Measurements from ENCODE around the gene ZNF397.

ZNF397 gene

DNA sequence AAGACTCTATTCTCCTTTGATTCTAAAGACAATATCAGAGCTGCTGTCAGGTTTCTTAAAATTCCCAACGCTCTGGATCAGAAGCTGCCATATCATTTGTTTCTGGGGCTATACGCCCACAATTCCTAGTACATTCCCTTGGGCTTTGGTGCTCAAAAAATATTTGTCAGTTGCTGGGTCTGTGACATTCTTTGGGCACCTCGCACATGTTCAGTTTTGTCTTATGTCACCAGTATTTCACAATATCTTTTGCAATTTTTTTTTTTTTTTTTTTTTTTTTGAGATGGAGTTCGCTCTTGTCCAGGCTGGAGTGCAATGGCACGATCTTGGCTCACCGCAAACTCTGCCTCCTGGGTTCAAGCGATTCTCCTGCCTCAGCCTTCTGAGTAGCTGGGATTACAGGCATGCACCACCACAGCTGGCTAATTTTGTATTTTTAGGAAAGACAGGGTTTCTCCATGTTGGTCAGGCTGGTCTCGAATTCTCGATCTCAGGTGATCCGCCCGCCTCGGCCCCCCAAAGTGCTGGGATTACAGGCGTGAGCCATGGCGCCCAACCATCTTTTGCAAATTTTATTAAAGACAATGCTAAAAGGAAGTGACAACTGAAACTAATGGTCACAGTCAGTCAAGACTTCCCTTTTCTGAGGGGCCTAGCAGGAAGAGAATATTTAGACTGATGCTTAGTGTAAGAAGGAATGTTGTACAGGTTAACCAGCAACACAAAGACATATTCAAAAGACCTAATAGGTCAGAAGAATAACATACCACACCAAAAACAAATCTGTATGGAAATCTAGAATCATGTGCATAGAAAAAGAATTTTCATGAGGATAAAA is 6.8 kb downstream of the ZNF397 start:
- DNase-seq = no peak

DNA sequence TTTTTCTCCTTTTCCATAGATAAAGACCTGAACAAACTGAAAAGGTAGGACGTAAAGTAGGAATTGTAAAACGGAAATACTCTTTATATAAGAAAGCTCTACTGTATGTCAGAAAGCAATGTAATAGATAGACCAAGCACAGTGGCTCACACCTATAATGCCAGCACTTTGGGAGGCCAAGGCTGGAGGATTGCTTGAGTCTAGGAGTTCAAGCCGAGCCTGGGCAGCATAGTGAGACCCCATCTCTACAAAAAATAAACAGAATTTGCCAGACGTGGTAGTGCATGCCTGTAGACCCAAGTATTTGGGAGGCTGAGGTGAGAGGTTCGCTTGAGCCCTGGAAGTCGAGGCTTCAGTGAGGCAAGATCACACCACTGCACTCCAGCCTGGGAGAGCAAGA is 7.6 kb downstream of the ZNF397 start:
- no peak for DNase-seq

DNA sequence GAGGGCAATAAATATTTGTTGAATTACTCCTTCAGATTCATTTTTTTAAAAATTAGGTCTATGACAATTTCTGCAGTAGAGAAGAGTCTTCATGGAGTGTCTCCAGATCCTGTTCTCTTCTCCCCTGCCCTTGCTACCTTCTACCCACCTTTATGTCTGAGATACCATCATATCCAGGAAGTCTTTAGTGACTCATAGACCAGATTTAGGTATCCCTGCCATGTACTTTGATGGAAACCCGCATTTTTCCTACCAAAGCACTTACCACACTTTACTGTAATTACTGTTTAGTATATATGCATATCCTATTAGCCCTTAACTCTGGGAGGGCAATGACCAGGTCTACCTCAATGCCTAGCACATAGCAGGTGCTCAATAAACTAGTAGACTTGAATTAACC is 11.6 kb downstream of the ZNF397 start:
- DNase-seq = no peak

DNA sequence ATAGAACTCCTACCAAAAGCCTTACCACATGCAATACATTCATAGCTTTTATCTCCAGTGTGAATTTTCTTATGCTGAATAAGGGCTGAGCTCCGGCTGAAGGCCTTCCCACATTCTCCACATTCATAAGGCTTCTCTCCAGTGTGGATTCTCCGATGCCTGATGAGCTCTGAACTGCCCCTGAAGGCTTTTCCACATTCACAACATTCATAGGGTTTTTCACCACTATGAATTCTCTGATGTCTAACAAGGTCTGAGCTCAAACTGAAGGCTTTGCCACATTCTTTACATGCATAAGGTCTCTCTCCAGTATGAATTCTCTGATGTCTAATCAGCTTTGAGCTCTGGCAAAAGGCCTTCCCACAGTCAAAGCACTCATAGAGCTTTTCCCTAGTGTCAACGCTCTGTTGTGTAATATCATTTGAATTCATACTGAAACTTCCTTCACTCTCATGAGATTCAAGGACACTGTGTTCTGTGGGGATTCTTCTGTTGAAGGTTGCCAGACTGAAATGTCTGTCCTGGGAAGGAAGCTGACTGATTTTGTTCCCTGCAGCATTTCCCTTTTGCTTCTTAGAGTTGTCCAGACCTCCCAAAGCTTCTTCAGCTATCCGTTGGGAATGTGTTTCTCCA is 12.9 kb downstream of the ZNF397 start:
- DNase-seq = no peak

DNA sequence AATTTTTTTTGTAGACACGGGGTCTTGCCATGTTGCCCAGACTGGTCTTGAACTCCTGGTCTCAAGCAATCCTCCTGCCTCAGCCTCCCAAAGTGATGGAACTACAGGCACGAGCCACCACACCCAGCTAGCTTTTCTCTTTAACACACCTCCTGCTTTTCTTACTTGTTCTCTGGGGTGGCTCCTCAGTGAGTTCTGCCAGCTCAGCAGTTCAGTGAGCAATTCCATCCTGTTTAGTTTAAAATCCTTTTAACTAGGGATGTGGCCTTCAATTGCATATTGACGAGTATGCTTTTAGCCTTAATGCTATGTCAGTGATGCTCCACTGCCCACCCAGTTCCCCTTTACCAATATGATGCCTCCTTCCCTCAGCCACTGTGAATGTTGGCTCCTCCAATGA is 16.1 kb downstream of the ZNF397 start:
- no peak for DNase-seq

DNA sequence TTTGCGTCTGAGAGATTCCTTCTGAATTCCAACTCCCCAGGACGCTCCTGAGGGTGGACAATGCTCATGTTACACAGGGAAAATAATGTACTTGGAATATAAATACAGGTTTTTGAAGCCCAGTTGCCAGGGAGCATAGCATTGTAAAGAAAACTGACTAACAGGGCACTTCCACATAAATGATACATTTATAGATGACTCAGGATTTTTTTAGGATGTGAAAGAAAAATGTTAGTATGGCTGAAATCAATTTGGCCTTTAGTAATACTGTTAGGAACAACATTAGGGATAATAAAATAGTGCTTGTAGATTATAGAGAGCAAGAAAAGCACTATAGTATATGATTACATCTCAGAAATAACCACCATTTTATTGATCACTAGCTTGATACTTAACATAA is 23.6 kb downstream of the ZNF397 start:
- no peak for DNase-seq

DNA sequence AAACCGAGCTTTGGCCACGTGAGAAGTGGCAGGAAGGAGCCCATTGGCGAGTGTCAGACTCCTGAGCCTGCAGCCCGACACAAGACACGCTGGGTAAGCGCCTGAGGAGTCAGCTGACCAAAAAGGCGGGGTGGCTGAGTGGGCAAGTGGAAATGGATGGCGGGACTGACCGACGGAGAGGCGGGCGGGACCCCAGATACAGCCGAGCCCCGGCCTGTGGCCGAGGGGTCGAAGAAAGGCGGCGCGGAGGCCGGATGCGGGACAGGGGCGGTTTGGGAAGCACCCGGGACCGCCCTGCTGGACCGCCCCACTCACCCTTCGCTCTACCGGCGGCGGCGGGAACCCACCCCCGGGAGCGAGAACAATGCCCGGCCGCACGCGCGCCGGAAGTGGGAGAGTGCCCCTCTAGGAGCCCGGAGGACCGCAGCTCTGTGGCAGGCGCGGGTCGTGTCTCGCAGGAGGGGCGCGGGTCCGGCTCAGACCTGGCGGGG is 26.4 kb downstream of the ZNF397 start:
- no peak for DNase-seq

DNA sequence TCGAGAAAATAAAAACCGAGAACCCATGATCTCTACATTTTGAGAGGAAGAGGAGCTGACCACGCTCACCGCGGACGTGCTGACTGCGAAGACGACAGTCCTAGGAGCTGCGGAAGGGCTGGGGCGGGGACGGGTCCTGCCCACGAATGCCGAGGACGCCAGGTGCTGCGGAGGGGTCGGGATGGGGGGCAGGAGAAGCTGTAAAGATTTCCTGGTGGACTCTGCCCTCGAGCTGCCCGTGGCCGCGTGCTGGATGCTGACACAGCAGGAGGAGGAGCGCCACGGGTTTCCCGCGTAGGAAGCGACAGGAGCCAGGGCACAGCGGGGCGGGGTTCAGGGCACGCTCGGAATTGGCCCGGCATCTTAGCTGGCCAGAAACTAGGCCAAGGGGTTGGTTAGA is 27.0 kb downstream of the ZNF397 start:
- no peak for DNase-seq

DNA sequence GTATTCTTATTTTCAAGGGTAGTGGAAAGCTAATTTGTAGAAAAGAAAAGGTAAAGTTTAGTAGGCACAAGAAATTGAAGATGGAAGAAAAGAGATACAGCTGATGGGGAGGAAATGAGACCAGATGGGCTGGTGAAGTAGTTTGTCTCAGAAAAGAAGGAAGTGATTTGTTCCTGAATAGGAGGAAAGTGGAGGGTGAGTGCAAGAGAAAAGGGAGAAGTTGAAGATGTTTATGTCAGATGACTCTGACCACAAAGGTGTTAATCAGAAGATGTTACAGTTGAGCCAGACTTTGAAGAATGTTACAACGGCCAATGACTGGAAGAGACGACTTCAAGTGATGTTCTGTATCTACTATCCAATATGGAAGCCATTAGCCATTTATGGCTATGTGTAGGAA is 28.0 kb downstream of the ZNF397 start:
- no peak for DNase-seq

DNA sequence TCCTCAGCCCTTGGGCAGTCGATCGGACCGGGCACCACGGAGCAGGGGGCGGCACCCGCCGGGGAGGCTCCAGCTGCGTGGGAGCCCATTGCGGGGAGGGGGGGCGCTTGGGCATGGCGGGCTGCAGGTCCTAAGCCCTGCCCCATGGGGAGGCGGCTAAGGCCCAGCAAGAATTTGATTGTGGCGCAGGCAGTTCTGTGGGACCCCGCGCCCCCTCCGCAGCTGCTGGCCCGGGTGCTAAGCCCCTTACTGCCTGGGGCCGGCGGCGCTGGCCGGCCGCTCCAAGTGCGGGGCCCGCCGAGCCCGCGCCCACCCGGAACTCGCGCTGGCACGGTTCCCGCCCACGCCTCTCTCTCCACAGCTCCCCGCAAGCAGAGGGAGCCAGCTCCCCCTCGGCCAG is 30.8 kb downstream of the ZNF397 start:
- no peak for DNase-seq

DNA sequence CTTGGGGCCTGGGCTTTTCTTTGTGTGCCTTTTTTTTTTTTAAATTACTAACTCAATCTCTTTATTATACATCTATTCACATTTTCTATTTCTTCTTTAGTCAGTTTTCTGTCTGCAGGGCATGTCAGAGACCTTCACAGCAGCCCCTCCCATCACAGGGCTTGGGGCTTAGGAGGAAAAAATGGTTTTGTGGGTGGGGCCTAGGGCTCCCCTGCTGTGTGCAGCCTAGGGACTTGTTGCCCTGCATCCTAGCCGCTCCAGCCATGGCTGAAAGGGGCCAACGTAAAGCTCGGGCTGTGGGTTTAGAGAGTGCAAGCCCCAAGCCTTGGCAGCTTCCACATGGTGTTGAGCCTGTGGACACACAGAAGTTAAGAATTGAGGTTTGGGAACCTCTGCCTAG is 35.4 kb downstream of the ZNF397 start:
- no peak for DNase-seq

DNA sequence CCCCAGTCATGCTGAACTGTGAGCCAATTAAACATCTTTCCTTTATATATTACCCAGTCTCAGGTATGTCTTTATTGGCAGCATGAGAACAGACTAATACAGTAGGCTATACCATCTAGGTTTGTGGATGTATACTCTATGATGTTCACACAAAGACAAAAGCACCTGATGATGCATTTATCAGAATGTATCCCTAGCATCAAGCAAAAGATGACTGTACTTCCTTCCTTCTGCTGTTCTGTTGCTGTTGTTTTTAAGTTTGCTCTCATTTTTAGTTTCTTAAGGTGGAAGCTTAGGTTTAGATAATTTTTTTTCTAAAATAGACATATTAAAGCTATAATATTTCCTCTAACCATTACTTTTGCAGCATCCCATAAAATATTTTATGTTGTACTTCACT is 36.8 kb downstream of the ZNF397 start:
- no peak for DNase-seq

DNA sequence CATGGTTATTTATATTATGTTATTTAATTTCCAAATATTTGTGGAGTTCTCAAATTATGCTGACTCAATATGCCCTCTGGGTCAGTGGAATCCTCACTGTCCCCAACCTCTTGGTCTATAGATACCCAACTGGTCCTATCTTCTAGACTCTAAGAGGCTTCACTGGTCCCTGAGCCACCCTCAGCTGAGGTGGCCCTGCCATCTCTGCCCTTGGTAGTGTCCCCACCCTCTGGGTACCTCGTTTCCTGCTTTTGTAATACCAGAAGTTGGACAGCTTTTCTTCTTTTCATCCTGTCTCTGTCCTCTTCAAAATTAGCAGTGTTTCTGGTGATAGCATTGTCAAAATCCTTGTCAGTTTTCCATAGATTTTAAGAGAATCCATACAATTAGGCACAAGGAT is 37.3 kb downstream of the ZNF397 start:
- no peak for DNase-seq

DNA sequence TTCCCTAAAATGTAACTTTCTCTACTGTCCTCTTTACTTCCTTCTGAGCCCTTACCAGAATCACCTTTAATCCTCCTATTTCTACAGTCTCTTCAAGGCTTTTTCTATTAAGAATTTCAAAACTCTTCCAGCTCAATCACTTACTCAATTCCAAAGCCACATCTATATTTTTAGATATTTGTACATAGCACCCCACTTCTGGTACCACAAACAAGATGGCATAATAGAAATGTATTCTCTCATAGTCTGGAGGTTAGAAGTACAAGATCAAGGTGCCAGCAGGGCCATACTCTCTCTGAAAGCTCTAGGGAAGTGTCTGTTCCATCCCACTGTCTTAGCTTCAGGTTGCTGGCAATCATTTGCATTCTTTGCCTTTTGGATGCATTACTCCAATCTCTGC is 38.1 kb downstream of the ZNF397 start:
- DNase-seq = no peak

DNA sequence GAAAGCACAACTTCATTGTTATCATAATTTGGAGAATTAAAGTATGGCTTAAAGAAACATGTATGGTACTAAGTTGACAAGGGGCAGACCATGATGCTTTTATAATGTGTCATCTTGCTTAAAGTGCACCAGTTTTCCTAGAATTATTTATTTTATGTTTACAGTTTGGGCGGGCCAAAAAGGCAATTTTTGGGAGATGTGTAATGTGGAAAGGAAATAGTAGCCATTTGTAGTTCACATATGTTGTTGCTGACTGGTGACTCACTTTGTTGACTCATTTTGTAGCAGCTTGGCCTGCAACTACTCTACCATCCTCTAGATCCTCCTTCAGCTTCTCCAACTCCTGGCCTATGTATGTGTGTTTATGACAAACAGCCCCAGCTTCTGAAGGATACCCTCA is 41.5 kb downstream of the ZNF397 start:
- no peak for DNase-seq

DNA sequence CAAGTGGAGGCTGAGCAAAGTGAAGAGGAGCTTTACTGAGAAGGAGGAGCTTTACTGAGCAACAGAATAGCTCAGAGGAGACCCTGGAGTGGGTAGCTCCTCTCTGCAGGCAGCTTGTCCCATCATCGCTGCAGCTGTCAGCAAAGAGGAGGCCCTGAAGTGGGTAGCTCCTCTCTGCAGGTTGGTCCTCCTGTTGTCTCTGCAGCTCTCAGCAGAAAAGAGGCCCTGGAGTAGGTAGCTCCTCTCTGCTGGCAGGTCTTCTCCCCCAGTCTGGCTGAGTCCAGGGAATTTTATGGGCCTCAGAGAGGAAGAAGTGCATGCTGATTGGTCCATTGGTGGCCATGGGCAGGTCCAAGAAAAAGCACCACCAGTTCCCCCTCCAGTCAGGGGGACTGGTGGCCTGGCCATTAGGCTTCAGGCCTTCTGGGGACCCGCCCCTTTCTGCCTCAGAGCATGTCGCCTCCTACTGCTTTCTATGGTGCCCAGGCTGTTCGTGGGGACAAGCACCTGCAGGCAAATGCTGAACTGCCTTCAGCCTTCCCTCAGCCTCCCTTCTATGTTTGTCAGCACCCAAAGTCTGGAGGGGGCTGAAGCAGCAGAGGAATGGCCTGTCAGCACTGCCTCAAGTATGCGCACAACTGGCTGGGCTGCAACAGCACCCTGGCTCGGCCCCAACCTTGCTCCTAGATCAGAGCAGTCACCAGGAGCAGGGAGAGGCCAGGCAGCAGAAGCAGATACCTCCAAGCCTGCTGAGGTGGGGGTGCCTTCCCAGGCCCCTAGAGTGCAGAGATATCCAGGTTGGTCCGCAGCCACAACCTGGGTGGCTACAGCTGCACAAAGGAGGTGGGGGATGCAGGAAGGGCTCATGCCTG is 43.3 kb downstream of the ZNF397 start:
- no peak for DNase-seq

DNA sequence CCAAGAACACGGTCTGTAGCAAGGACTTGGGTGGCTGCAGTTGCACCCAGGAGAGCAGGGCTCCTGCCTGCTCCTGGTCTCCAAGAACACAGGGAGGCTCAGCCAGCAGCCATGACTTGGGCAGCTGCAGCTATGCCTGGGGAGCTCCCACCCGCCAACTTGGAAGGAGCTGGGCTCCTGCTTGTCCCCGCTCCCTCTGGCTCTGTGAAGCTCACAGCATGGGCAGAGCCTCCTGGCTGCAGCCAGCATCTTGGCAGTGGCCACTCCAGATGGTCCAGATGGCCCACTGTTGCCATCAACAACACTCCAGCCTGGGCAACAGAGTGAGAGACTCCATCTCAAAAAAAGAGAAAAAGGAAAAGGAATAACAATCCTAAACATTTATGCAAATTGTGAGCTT is 44.0 kb downstream of the ZNF397 start:
- no peak for DNase-seq

DNA sequence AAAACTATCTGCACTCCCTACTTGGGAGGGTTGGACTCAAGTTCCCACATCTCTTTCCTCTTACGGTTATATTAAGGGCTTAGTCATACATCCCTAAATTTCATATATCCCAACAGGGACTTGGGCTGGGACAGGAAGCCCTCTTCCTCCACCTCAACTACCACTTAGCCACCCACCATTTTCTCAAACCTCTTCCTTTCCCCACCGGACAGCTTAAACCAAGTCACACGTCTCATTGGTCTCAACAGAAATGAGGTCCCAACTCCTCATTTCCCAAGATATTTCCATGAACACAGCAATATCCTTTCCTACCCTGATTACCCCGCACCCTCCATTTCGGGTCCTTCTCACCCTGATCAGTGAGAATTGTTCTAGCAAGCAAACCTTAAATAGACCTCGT is 48.5 kb downstream of the ZNF397 start:
- no peak for DNase-seq

DNA sequence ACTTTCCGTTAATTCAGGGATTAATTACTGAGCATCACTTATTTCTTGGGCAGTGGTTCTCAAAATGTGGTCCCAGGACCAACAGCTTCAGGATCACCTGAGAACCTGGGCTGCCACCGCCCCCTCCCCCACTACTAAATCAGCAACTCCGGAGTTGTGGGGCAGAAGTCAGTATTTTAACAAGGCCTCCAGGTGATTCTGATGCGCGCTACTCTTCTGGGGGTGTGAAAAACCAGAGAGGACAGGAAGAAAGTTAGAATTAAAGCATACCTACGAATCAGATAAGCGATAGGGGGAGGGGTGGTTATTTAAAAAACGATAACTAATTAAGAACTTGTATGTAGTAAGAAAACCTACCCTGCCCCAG is 48.9 kb downstream of the ZNF397 start:
- DNase-seq = no peak

DNA sequence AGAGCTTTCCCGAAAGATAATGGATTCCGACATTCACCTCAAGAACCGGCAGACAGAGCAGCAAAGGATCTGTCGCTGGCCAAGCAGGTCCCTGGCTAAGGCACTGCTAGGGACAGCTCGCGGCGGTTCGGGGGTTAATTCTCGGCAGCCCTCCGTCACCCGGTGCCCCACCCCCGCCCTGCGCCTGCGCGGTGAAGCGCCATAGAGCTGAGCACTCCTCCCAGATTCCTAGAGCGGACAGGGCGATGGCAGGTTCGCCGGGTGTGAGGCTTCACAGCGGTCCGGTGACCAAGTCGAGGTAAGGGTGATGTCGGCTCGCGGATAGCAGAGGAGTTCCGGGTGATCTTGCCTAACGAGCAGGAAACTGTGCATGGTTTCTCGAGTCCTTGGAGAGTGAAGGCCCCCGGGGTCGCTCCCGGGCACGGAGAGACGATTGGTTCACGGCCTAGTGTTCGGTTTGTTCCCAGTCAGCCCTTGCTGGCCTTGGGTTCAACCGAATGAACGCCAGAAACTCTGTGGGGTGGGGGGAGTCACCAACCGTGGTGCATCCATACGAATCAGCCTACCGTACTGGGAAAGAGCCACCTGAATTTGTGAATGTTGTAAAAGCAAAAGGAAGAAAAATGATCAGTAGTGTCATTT is 49.4 kb downstream of the ZNF397 start, which contains the start of gene ZSCAN30:
Gene ZSCAN30 (minus strand): TSS at position 136 of the 642 bp plus-strand sequence. CDS start 25,877 bp downstream, outside the sequence.
- peak; percentile 77 for DNase-seq

DNA sequence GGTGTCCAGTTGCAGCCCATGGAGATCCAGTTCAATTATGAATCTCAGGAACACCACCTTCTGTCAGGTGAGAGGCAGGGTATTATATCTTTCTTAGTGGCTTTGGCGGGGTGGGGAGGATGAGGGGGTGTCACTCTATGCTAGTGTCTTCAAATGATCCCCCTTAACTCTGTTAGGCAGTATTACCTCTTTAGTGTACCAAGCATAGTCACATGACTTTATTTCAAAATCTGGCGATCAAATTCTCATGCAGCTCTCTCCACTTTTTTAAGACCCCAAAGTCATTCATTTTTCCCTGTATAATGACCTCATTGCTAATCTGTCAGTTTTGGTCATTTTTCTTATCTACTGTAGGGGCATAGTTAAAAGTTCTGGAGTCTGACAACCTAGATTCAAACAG is 50.3 kb downstream of the ZNF397 start:
- no peak for DNase-seq

DNA sequence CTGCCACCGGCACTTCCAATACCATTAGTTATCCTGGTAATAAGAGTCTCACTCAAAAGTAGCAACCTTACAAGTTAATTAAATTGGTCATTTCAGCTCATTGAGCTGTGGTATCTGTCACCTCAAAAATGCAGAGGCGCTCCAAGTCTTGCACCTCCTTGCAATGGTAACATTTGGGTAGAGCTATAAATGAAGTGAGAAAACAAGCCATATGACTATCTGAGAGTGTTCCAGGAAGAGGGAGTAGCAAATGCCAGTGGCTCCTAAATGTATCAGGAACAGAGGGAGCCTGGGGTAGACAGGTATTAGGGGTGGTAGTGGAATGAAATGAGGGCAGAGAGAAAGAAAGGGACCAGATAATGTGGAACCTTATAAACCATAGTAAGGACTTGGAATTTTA is 55.2 kb downstream of the ZNF397 start:
- no peak for DNase-seq

DNA sequence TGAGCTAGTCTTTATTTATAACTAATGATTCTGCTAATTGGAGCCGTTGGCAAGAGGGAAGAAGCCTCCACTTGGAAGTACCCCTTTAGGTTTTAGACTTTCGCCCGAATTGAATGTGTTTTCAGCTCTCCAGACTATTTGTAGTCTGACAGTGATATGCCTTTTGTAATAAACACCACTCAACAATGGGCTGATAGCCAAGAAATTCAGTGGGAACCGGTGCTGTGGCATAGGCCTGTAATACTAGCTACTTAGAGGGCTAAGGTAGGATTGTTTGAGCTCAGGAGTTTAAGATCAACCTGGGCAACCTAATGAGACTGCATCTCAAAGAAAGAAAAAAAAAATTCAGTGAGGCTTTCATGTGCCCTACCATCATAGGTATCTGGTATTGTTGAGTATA is 62.8 kb downstream of the ZNF397 start:
- no peak for DNase-seq

Data from T1000 (cell line).